ENCODE data around the gene CDCP1.
"Not testable (repeated sequence)": the region's sequence is repeated elsewhere in the genome, so short reads cannot be mapped to it uniquely, and the experiment has no call there.

GRCh38 chr3:45053805-45054195 is 92.4 kb downstream of the CDCP1 start:
- TF ChIP-seq CTCF (IDR thresholded peaks at IDR 0.05 in 4 of 5, conservative IDR thresholded peaks at IDR 0.05 in 1 of 5); POLR2A (IDR thresholded peaks at IDR 0.05): not testable (repeated sequence)

Data from gastrocnemius medialis (tissue), 4 donors.